Stimulated activated CD4-positive, alpha-beta T cell treated with anti-CD3 and anti-CD28 coated beads, Interleukin-15, amount 100 ng/mL, for 1 hour (primary cell): ENCODE measurements around the gene DIAPH1.

ENCODE experiments used
- DNase-seq, 2 donors: peaks; one replicate each; pipeline ENCODE4 v3.0.0-alpha.2; 2020; ENCODE audit warnings: low read depth in 1 of 2, low spot score in 1 of 2

DIAPH1 gene

GRCh38 chr5:141522301-141522700 lies 96.5 kb downstream of the DIAPH1 start:
- no peak for DNase-seq

GRCh38 chr5:141521244-141521781 lies 97.5 kb downstream of the DIAPH1 start:
- no peak for DNase-seq

GRCh38 chr5:141519605-141520565 lies 98.9 kb downstream of the DIAPH1 start:
- no peak for DNase-seq

GRCh38 chr5:141518618-141519015 lies 100.2 kb downstream of the DIAPH1 start:
- DNase-seq = no peak

- DNase-seq = no peak
These were observed 100.8 kb downstream of the DIAPH1 start for GRCh38 chr5:141517880-141518617.

GRCh38 chr5:141517312-141517711 lies 101.5 kb downstream of the DIAPH1 start:
- no peak for DNase-seq

DNA sequence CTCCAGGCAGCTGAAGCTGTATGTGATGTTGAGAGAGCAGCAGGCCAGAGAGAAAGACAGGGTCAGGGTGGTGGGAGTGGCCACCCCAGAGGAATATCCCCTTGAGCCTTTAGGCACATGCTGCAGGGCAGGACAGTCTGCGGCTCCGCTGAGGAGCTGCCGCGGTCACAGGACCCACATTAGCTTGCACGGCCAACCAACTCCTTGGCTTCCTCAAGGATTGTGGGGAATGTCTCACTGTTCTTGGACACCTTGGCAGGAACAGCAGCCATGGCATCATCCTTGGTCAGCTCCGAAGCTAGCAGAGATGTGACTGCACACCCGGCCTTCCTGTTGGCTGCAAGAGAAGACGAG lies 102.2 kb downstream of the DIAPH1 start:
- no peak for DNase-seq

DNA sequence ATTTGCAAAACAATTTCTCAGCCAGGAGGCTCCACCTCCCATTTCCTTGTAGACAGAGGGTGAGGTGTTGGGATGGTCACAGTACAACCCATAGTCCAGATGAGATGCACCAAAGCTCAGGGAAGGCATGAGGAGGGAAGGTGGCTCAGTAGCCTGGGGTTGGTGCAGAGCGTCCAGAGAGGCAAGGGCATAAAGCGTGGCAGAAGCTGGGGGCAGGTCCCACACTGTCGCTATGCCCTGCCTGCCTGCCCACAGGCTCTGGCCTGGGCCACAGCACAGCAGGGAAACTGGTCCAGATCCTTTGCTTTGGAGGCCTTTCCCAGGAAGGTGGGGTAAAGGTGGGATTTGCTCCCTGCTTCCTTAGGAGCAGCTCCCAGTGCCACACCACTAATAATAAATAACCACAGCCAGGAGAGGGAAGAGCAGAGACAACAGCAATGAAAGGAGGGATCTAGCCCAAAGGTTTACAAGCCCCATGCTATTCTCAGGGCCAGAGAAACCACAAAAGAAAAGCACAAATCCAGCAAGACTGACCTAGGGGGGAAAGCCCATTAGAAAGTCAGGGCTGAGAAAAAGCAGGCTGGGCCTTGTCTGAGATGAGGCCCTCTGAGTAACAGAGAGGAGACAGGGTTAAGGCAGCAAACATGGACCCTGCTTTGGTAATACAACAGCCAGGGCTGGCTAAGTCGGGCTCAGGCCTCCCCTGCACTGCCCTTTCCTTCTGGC lies 102.7 kb downstream of the DIAPH1 start:
- no peak for DNase-seq

- no peak for DNase-seq
These were observed 103.7 kb downstream of the DIAPH1 start for GRCh38 chr5:141515141-141515540.

DNA sequence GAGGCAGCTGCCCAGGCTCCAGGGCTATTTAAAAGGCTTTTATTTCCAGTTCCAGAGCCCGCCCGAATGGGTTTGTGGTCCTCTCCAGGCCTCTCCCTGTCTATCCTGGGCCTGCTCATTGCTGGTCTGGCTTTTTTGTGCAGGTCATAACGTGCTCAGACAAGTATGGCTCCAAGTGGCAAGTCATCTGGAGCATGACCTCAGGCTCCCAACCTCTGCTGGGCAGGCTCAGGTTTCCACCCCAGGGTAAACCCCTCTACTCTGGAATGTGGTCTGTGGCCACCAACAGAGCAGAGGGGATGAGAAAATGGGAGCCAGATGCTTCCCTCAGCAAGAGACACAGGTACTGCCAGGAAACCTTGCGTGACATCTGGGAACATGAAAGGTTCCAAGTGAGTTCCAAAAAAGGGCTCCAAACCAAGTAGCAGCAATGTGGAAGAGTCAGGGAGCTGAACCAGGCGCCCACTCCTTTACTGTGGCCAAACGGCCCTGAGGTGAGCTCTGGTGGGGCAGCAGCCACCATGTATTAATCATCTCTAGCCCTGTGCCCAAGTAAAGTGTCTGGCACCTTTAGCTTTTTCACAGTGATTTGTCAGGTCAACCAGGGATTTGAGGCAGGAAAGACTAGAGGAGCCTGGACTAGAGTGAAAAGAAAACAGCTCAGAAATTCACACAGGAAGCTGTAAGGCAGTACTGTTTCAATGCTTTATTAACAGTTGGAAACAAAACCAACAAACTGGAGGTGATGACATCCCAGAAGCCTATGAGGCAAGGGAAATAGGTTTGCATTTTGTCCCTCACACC lies 104.3 kb downstream of the DIAPH1 start:
- DNase-seq = no peak

DNA sequence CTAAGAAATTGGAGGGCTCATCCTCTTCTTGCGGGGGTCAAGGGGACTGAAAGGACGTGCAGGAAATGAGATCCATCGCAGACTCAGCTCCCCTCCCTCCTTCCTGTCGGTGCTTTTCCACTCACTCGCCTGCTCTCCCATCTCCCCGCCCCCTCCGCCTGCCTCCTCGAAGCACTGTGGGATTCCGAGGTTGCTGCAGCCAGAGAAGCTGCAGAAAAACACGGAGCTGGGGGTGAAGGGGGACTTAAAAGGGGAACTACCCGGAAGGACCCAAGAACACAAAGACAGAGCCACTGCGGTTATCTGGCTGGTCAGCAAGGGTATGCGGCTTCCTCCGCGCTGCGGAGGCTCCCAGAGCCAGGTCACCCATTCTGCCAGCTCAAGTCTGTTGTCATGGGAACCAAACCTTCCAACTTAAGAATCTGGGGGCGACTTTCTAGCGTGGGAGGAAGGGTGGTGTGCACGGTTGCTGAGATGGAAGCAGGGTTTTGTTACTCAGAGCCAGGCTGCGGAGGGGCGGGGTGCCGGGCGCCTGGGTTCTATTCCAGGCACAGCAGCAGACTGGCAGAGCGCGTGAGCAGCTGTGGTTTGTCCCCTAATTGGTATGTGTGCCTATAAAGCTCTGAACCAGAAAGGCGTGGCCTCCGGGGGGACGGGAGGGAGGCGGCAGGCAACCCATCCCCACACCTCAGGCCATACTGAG lies 105.0 kb downstream of the DIAPH1 start:
- DNase-seq = peak in 1 of 2 donors; percentile 63

- DNase-seq = no peak
These were observed 105.7 kb downstream of the DIAPH1 start for GRCh38 chr5:141512911-141513626.

DNA sequence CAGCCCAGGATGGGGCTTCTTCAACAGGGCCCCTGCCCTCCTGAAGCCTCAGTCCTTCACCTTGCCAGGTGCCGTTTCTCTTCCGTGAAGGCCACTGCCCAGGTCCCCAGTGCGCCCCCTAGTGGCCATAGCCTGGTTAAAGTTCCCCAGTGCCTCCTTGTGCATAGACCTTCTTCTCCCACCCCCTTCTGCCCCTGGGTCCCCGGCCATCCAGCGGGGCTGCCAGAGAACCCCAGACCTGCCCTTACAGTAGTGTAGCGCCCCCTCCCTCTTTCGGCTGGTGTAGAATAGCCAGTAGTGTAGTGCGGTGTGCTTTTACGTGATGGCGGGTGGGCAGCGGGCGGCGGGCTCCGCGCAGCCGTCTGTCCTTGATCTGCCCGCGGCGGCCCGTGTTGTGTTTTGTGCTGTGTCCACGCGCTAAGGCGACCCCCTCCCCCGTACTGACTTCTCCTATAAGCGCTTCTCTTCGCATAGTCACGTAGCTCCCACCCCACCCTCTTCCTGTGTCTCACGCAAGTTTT lies 106.3 kb downstream of the DIAPH1 start:
- peak; percentile 73 to 76 for DNase-seq

DNA sequence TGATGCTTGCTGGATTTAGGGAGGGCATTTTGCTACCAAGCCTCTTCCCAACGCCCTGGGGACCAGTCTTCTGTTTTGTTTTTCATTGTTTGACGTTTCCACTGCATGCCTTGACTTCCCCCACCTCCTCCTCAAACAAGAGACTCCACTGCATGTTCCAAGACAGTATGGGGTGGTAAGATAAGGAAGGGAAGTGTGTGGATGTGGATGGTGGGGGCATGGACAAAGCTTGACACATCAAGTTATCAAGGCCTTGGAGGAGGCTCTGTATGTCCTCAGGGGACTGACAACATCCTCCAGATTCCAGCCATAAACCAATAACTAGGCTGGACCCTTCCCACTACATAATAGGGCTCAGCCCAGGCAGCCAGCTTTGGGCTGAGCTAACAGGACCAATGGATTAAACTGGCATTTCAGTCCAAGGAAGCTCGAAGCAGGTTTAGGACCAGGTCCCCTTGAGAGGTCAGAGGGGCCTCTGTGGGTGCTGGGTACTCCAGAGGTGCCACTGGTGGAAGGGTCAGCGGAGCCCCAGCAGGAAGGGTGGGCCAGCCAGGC lies 107.0 kb downstream of the DIAPH1 start:
- DNase-seq = no peak

DNA sequence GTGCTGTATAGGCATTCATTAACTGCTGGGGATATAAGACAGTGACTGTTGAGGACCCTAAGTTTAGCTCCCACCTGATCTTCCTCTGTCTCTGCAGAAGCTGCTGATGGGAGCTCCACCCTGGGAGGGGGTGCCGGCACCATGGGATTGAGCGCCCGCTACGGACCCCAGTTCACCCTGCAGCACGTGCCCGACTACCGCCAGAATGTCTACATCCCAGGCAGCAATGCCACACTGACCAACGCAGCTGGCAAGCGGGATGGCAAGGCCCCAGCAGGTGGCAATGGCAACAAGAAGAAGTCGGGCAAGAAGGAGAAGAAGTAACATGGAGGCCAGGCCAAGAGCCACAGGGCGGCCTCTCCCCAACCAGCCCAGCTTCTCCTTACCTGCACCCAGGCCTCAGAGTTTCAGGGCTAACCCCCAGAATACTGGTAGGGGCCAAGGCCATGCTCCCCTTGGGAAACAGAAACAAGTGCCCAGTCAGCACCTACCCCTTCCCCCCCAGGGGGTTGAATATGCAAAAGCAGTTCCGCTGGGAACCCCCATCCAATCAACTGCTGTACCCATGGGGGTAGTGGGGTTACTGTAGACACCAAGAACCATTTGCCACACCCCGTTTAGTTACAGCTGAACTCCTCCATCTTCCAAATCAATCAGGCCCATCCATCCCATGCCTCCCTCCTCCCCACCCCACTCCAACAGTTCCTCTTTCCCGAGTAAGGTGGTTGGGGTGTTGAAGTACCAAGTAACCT lies 107.8 kb downstream of the DIAPH1 start:
- DNase-seq = no peak

GRCh38 chr5:141510160-141510559 lies 108.6 kb downstream of the DIAPH1 start:
- DNase-seq = no peak

- no peak for DNase-seq
These were observed 109.8 kb downstream of the DIAPH1 start for GRCh38 chr5:141508798-141509611.
